ENCODE data around the gene RETSAT.
"Not testable (repeated sequence)": the region's sequence is repeated elsewhere in the genome, so short reads cannot be mapped to it uniquely, and the experiment has no call there.

Gene RETSAT

GRCh38 chr2:85380048-85380447 lies 25.7 kb upstream of the RETSAT start:
- Histone ChIP-seq H3K4me1 (ENCODE audit: control insufficient read depth, insufficient read depth, low read length) (no peaks in the 10 kb centered on the region), H3K27ac (ENCODE audit: insufficient read depth, low read depth, low read length, poor library complexity, severe bottlenecking) (no peak overlapping the region), H3K9me3 (ENCODE audit: control insufficient read depth, low read length) (no peaks in the 10 kb centered on the region), H3K36me3 (ENCODE audit: control insufficient read depth, insufficient read depth, low read length) (peaks cover 21% of the 10 kb centered on the region), H3K27me3 (ENCODE audit: control insufficient read depth, insufficient read depth, low read length, poor library complexity, severe bottlenecking) (no peaks in the 10 kb centered on the region), H3K4me3 (ENCODE audit: insufficient read depth, low read depth, low read length) (no peak overlapping the region)
- WGBS, 2 experiments: 83 to 84% methylated on average over 1 of the region's 1 CpG

- no peaks in the 10 kb centered on the region for H3K27me3 ChIP-seq (ENCODE audit: control insufficient read depth, insufficient read depth, low read length, poor library complexity, severe bottlenecking)
- WGBS, 2 experiments: 95 to 97% methylated on average over 5 of the region's 5 CpGs
- no peak overlapping the region for H3K27ac ChIP-seq (ENCODE audit: insufficient read depth, low read depth, low read length, poor library complexity, severe bottlenecking)
- no peaks in the 10 kb centered on the region for H3K9me3 ChIP-seq (ENCODE audit: control insufficient read depth, low read length)
- peaks cover 21% of the 10 kb centered on the region for H3K36me3 ChIP-seq (ENCODE audit: control insufficient read depth, insufficient read depth, low read length)
- H3K4me3 ChIP-seq (ENCODE audit: insufficient read depth, low read depth, low read length): no peak overlapping the region
- no peaks in the 10 kb centered on the region for H3K4me1 ChIP-seq (ENCODE audit: control insufficient read depth, insufficient read depth, low read length)
Measured at GRCh38 chr2:85378257-85378656, 23.9 kb upstream of the RETSAT start.

GRCh38 chr2:85377083-85377482 lies 22.8 kb upstream of the RETSAT start:
- no peaks in the 10 kb centered on the region for H3K4me1 ChIP-seq (ENCODE audit: control insufficient read depth, insufficient read depth, low read length)
- H3K27me3 ChIP-seq (ENCODE audit: control insufficient read depth, insufficient read depth, low read length, poor library complexity, severe bottlenecking): no peaks in the 10 kb centered on the region
- H3K36me3 ChIP-seq (ENCODE audit: control insufficient read depth, insufficient read depth, low read length): peaks cover 21% of the 10 kb centered on the region
- 93 to 94% methylated on average over 11 of the region's 11 CpGs for WGBS, 2 experiments
- no peak overlapping the region for H3K27ac ChIP-seq (ENCODE audit: insufficient read depth, low read depth, low read length, poor library complexity, severe bottlenecking)
- no peaks in the 10 kb centered on the region for H3K9me3 ChIP-seq (ENCODE audit: control insufficient read depth, low read length)
- H3K4me3 ChIP-seq (ENCODE audit: insufficient read depth, low read depth, low read length): no peak overlapping the region

GRCh38 chr2:85376291-85377065 lies 22.1 kb upstream of the RETSAT start:
- Histone ChIP-seq H3K36me3 (ENCODE audit: control insufficient read depth, insufficient read depth, low read length) (peaks cover 19% of the 10 kb centered on the region), H3K4me3 (ENCODE audit: insufficient read depth, low read depth, low read length) (no peak overlapping the region), H3K4me1 (ENCODE audit: control insufficient read depth, insufficient read depth, low read length) (no peaks in the 10 kb centered on the region), H3K9me3 (ENCODE audit: control insufficient read depth, low read length) (no peaks in the 10 kb centered on the region), H3K27me3 (ENCODE audit: control insufficient read depth, insufficient read depth, low read length, poor library complexity, severe bottlenecking) (no peaks in the 10 kb centered on the region), H3K27ac (ENCODE audit: insufficient read depth, low read depth, low read length, poor library complexity, severe bottlenecking) (no peak overlapping the region)
- 89 to 91% methylated on average over 5 of the region's 5 CpGs for WGBS, 2 experiments

- no peak overlapping the region for H3K4me3 ChIP-seq (ENCODE audit: insufficient read depth, low read depth, low read length)
- H3K9me3 ChIP-seq (ENCODE audit: control insufficient read depth, low read length): no peaks in the 10 kb centered on the region
- WGBS, 2 experiments: 95 to 96% methylated on average over 11 of the region's 11 CpGs
- H3K4me1 ChIP-seq (ENCODE audit: control insufficient read depth, insufficient read depth, low read length): no peaks in the 10 kb centered on the region
- no peaks in the 10 kb centered on the region for H3K27me3 ChIP-seq (ENCODE audit: control insufficient read depth, insufficient read depth, low read length, poor library complexity, severe bottlenecking)
- H3K36me3 ChIP-seq (ENCODE audit: control insufficient read depth, insufficient read depth, low read length): no peaks in the 10 kb centered on the region
- H3K27ac ChIP-seq (ENCODE audit: insufficient read depth, low read depth, low read length, poor library complexity, severe bottlenecking): no peak overlapping the region
Measured at GRCh38 chr2:85371045-85371444, 16.7 kb upstream of the RETSAT start.

GRCh38 chr2:85369500-85369899 lies 15.2 kb upstream of the RETSAT start:
- Histone ChIP-seq H3K4me3 (ENCODE audit: insufficient read depth, low read depth, low read length) (no peak overlapping the region), H3K27ac (ENCODE audit: insufficient read depth, low read depth, low read length, poor library complexity, severe bottlenecking) (no peak overlapping the region), H3K9me3 (ENCODE audit: control insufficient read depth, low read length) (no peaks in the 10 kb centered on the region), H3K4me1 (ENCODE audit: control insufficient read depth, insufficient read depth, low read length) (no peaks in the 10 kb centered on the region), H3K27me3 (ENCODE audit: control insufficient read depth, insufficient read depth, low read length, poor library complexity, severe bottlenecking) (no peaks in the 10 kb centered on the region), H3K36me3 (ENCODE audit: control insufficient read depth, insufficient read depth, low read length) (no peaks in the 10 kb centered on the region)
- WGBS, 2 experiments: 91 to 92% methylated on average over 5 of the region's 5 CpGs

- Histone ChIP-seq H3K4me1 (ENCODE audit: control insufficient read depth, insufficient read depth, low read length) (no peaks in the 10 kb centered on the region), H3K9me3 (ENCODE audit: control insufficient read depth, low read length) (no peaks in the 10 kb centered on the region), H3K36me3 (ENCODE audit: control insufficient read depth, insufficient read depth, low read length) (no peaks in the 10 kb centered on the region), H3K27ac (ENCODE audit: insufficient read depth, low read depth, low read length, poor library complexity, severe bottlenecking) (no peak overlapping the region), H3K27me3 (ENCODE audit: control insufficient read depth, insufficient read depth, low read length, poor library complexity, severe bottlenecking) (no peaks in the 10 kb centered on the region), H3K4me3 (ENCODE audit: insufficient read depth, low read depth, low read length) (no peak overlapping the region)
Measured at GRCh38 chr2:85368921-85369320, 14.6 kb upstream of the RETSAT start.

- no peaks in the 10 kb centered on the region for H3K9me3 ChIP-seq (ENCODE audit: control insufficient read depth, low read length)
- no peaks in the 10 kb centered on the region for H3K4me1 ChIP-seq (ENCODE audit: control insufficient read depth, insufficient read depth, low read length)
- peaks cover 4% of the 10 kb centered on the region for H3K36me3 ChIP-seq (ENCODE audit: control insufficient read depth, insufficient read depth, low read length)
- no peak overlapping the region for H3K27ac ChIP-seq (ENCODE audit: insufficient read depth, low read depth, low read length, poor library complexity, severe bottlenecking)
- WGBS, 2 experiments: 86 to 87% methylated on average over 5 of the region's 5 CpGs
- H3K4me3 ChIP-seq (ENCODE audit: insufficient read depth, low read depth, low read length): no peak overlapping the region
- H3K27me3 ChIP-seq (ENCODE audit: control insufficient read depth, insufficient read depth, low read length, poor library complexity, severe bottlenecking): no peaks in the 10 kb centered on the region
Measured at GRCh38 chr2:85367180-85367579, 12.9 kb upstream of the RETSAT start.

GRCh38 chr2:85362653-85363387 lies 8.5 kb upstream of the RETSAT start:
- H3K27ac ChIP-seq (ENCODE audit: insufficient read depth, low read depth, low read length, poor library complexity, severe bottlenecking); H3K9me3 ChIP-seq (ENCODE audit: control insufficient read depth, low read length): not testable (repeated sequence)
- WGBS, 2 experiments: 93 to 94% methylated on average over 4 to 5 of the region's 5 CpGs

GRCh38 chr2:85357736-85358135 lies 3.4 kb upstream of the RETSAT start:
- WGBS, 2 experiments: 90 to 98% methylated on average over 3 of the region's 3 CpGs
- no peaks in the 10 kb centered on the region for H3K27me3 ChIP-seq (ENCODE audit: control insufficient read depth, insufficient read depth, low read length, poor library complexity, severe bottlenecking)

More at GRCh38 chr2:85362653-85363387, 8.5 kb upstream of the RETSAT start:
- H3K4me3 ChIP-seq (ENCODE audit: insufficient read depth, low read depth, low read length); H3K4me1 ChIP-seq (ENCODE audit: control insufficient read depth, insufficient read depth, low read length); H3K36me3 ChIP-seq (ENCODE audit: control insufficient read depth, insufficient read depth, low read length); H3K27me3 ChIP-seq (ENCODE audit: control insufficient read depth, insufficient read depth, low read length, poor library complexity, severe bottlenecking): not testable (repeated sequence)

More at GRCh38 chr2:85357736-85358135, 3.4 kb upstream of the RETSAT start:
- peaks cover 5% of the 10 kb centered on the region for H3K36me3 ChIP-seq (ENCODE audit: control insufficient read depth, insufficient read depth, low read length)
- H3K9me3 ChIP-seq (ENCODE audit: control insufficient read depth, low read length): no peaks in the 10 kb centered on the region
- no peak overlapping the region for H3K27ac ChIP-seq (ENCODE audit: insufficient read depth, low read depth, low read length, poor library complexity, severe bottlenecking)
- H3K4me3 ChIP-seq (ENCODE audit: insufficient read depth, low read depth, low read length): no peak overlapping the region
- no peaks in the 10 kb centered on the region for H3K4me1 ChIP-seq (ENCODE audit: control insufficient read depth, insufficient read depth, low read length)
